Heart left ventricle (tissue), 13 donors: ENCODE results near the gene CTNNA3.

ENCODE experiments used
- CTCF ChIP-seq, 12 donors: fragments of 200-600 bp; sonication (generic) in 4 of 12; IDR thresholded peaks; one replicate each; pipeline versions ENCODE4 v1.5.0 to v1.8.0; 2018 to 2022; ENCODE audit warnings: antibody characterized with exemption in 12 of 12, mild to moderate bottlenecking in 5 of 12
- POLR2A ChIP-seq, 2 donors: fragments of 450-650 bp; IDR thresholded peaks; one replicate each; pipeline ENCODE4 v1.6.1; 2017; ENCODE audit warnings: antibody characterized with exemption in 2 of 2, mild to moderate bottlenecking in 2 of 2, moderate library complexity in 2 of 2
- donor health status: ischemic (EF 13 %, LVEDD 7.1; RV severe dilation, severe dysfunction).
- donor health status: DM: no; HTN: yes; CAD: no.
- donor health status: DM: no; HTN: no; CAD: no.
- donor health status: ischemic (EF 25% LVEDD 6.9; RV normal size, moderate dysfunction).
- donor health status: ischemic (EF 25% LVEDD 5.7; RV mildly dilated, moderate dysfunction).
- donor health status: ischemic (EF 35%, LVEDD 5.7; RV mildly dilated, moderate dysfunction).
- donor health status: nonischemic (EF 11% LVEDD 7.7; RV severe dilation, severe dysfunction).
- donor health status: DM: yes; HTN: yes; CAD: no.
- donor health status: PGD.
- donor health status: ischemic (EF 29% LVEDD 5.4; RV normal size, mild dysfunction).
- donor health status: nonischemic (EF 23%, LVEDD 6.1; RV moderate dilation, normal function).

DNA sequence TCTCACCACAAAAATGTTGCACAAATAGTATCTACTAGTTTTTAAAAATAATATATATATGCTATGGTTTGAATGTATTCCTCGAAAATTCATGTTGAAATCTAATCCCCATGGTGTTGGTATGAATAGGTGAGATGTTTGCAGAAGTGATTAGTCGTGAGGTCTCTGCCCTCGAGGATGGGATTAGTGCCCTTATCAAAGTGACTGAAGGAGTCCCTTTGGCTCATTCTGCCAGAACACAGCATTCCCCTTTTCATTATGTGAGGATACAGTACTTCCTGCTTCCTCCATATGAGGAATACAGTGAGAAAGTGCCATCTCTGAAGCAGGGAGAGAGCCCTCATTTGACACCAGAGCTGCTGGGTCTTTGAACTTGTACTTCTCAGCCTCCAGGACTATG is 1547.7 kb downstream of the CTNNA3 start:
- TF ChIP-seq CTCF (IDR thresholded peaks at IDR 0.05) (no peak), POLR2A (IDR thresholded peaks at IDR 0.05) (no peak)
